HepG2 (cell line): ENCODE results near the gene PMAIP1. TPM values are rescaled to one million over a fixed set of nuclear protein-coding genes. Genes with fewer than 3 reads are reported as not detected.
A peak's percentile ranks its signal among the peaks of the same experiment; 100 is the strongest.

Experiments used
- ATAC-seq: fragments of 200-7000 bp; cut with Tn5 transposase; 3 replicates; pipeline ENCODE4 v1.9.1; 2020; ENCODE audit warnings: mild to moderate bottlenecking, moderate library complexity
- BruUV-seq: library from RNA; stranded (reverse); fragments of 400-500 nt; replicated peaks from 2 replicates; lab custom pipeline; 2021; lab: Mats Ljungman, UMichigan
- CTCF ChIA-PET: fragments of 300-600 bp; formaldehyde crosslinking; extraction: SDS; loops from one replicate; lab custom pipeline; 2021; ENCODE audit warnings: low total read pairs, inconsistent platforms, low intra/inter-chr PET ratio; lab: Yijun Ruan, JAX
- POLR2A ChIA-PET: fragments of 350-600 bp; sonication (Branson Sonifier 250); formaldehyde crosslinking; loops from one replicate; lab custom pipeline; 2020; ENCODE audit warnings: antibody characterized with exemption, inconsistent platforms; lab: Yijun Ruan, JAX
- DNase-seq: peaks from one replicate; pipeline ENCODE4 v3.0.0-alpha.2; 2015; ENCODE audit warnings: low spot score
- FAIRE-seq: peaks from 3 replicates; lab custom pipeline; 2011; peaks lifted over from hg19 to GRCh38; lab: Jason Lieb, UNC
- H2AFZ ChIP-seq: one replicate; pipeline ENCODE4 v1.6.1; 2011; ENCODE audit warnings: low read length, inconsistent platforms
- H3K27ac ChIP-seq: fragments of 300-600 bp; 3 replicates; pipeline ENCODE4 v1.8.0; 2011; ENCODE audit warnings: mixed run types, mild to moderate bottlenecking, mixed read lengths, low read length, inconsistent platforms; ENCODE audit not compliant: insufficient read depth; ENCODE audit errors: extremely low read length
- H3K27me3 ChIP-seq, 2 experiments: fragments of 200-600 bp in 1 of 2; 2 replicates in 1 of 2; 3 replicates in 1 of 2; pipeline versions ENCODE4 v1.6.0 to v1.8.0; 2011; ENCODE audit warnings: low read length in 2 of 2, mild to moderate bottlenecking in 2 of 2, moderate library complexity in 2 of 2, inconsistent platforms in 1 of 2; ENCODE audit not compliant: insufficient read depth in 2 of 2, control insufficient read depth in 1 of 2
- H3K36me3 ChIP-seq, 2 experiments: fragments of 200-600 bp in 1 of 2; replicated peaks in 1 of 2; 2 replicates in 1 of 2; 3 replicates in 1 of 2; pipeline versions ENCODE4 v1.5.1 to v1.8.0; 2011; ENCODE audit warnings: low read length in 2 of 2, inconsistent platforms in 1 of 2; ENCODE audit not compliant: insufficient read depth in 2 of 2, control insufficient read depth in 1 of 2
- H3K4me1 ChIP-seq: 2 replicates; pipeline ENCODE4 v1.5.1; 2012; ENCODE audit warnings: low read length, inconsistent platforms; ENCODE audit not compliant: insufficient read depth
- H3K4me2 ChIP-seq: 2 replicates; pipeline ENCODE4 v1.6.0; 2011; ENCODE audit warnings: low read depth, low read length, inconsistent platforms
- H3K4me3 ChIP-seq, 3 experiments: fragments of 200-600 bp in 1 of 3; sonication (generic), shearing (Covaris generic) in 1 of 3; replicated peaks in 1 of 3; 2 replicates each; pipeline ENCODE4 v1.5.1; 2011 to 2016; ENCODE audit warnings: low read length in 3 of 3, inconsistent platforms in 2 of 3, low read depth in 2 of 3, mild to moderate bottlenecking in 2 of 3, control low read depth in 1 of 3, mixed read lengths in 1 of 3; ENCODE audit not compliant: insufficient read depth in 1 of 3
- H3K79me2 ChIP-seq: one replicate; pipeline ENCODE4 v1.6.1; 2011; ENCODE audit warnings: low read length, inconsistent platforms; ENCODE audit not compliant: insufficient read depth
- H3K9ac ChIP-seq: 2 replicates; pipeline ENCODE4 v1.6.0; 2011; ENCODE audit warnings: mild to moderate bottlenecking, low read depth, low read length, inconsistent platforms; ENCODE audit not compliant: insufficient read depth
- H3K9me3 ChIP-seq: 2 replicates; pipeline ENCODE4 v1.5.1; 2012; ENCODE audit warnings: mild to moderate bottlenecking, low read length
- H4K20me1 ChIP-seq: 2 replicates; pipeline ENCODE4 v1.6.0; 2011; ENCODE audit warnings: inconsistent platforms, mild to moderate bottlenecking, low read length, moderate library complexity; ENCODE audit not compliant: insufficient read depth
- ATF4 ChIP-seq, 2 experiments: fragments of 450-650 bp in 1 of 2; sonication (generic) in 1 of 2; formaldehyde crosslinking; IDR thresholded peaks; 2 replicates each; pipeline versions ENCODE4 v1.5.0 to v1.8.0; 2020 to 2022; ENCODE audit warnings: mild to moderate bottlenecking in 1 of 2, missing genetic modification reagents in 1 of 2
- HDAC2 ChIP-seq: sonication (generic); formaldehyde crosslinking; IDR thresholded peaks from 2 replicates; pipeline ENCODE4 v1.4.0; 2020; ENCODE audit warnings: missing genetic modification reagents
- ONECUT2 ChIP-seq: sonication (generic); formaldehyde crosslinking; IDR thresholded peaks from 2 replicates; pipeline ENCODE4 v1.4.0; 2020; ENCODE audit warnings: missing genetic modification reagents
- UBTF ChIP-seq: sonication (generic); formaldehyde crosslinking; IDR thresholded peaks from 2 replicates; pipeline ENCODE4 v1.4.0; 2020; ENCODE audit warnings: mild to moderate bottlenecking, missing genetic modification reagents
- ZBTB49 ChIP-seq: sonication (generic); formaldehyde crosslinking; IDR thresholded peaks from 2 replicates; pipeline ENCODE4 v1.4.0; 2020; ENCODE audit warnings: missing genetic modification reagents, borderline replicate concordance
- ZNF251 ChIP-seq: sonication (generic); formaldehyde crosslinking; IDR thresholded peaks from 2 replicates; pipeline ENCODE4 v1.9.0; 2021; ENCODE audit warnings: mild to moderate bottlenecking, missing genetic modification reagents
- ZNF687 ChIP-seq: sonication (generic); formaldehyde crosslinking; IDR thresholded peaks from 2 replicates; pipeline ENCODE4 v1.5.1; 2020; ENCODE audit warnings: mild to moderate bottlenecking, missing genetic modification reagents, moderate library complexity
- ZNF7 ChIP-seq: IDR thresholded peaks from 2 replicates; pipeline ENCODE4 v1.6.1; 2016; ENCODE audit warnings: missing biosample characterization, missing genetic modification reagents
- WGBS: methylation state at CpG from one replicate; pipeline ENCODE4 v1.1.6; 2017; ENCODE audit warnings: low lambda C conversion rate; 5-methylcytosine and 5-hydroxymethylcytosine counted together
- in situ Hi-C: cut with HindIII; loops from 2 replicates; pipeline ENCODE4 v1.10.0; 2017; ENCODE audit warnings: low pct_unique_long_range_greater_than_20kb; ENCODE audit not compliant: extremely low pct_ligation_motif_present
- intact Hi-C: fragments of 100-400 bp; cut with micrococcal nuclease; formaldehyde crosslinking; loops from one replicate; pipeline ENCODE4 v1.10.0; 2022; ENCODE audit not compliant: unreplicated experiment
- polyA plus RNA-seq, 8 experiments: library from polyadenylated mRNA; depleted of rRNA in 3 of 8; stranded (reverse) in 7 of 8; unstranded in 1 of 8; fragments of >200 nt; fragmentation: Illumina TruSeq in 4 of 8; extraction: Trizol in 4 of 8; gene quantifications; 2 replicates each; pipeline versions ENCODE4 v1.2.1 to v1.2.3, GENCODE V29; 2011 to 2016; ENCODE audit warnings: low read depth in 4 of 8, missing spikeins in 1 of 8, mixed read lengths in 1 of 8; ENCODE audit not compliant: insufficient read depth in 1 of 8
- total RNA-seq, 5 experiments: library from RNA; depleted of rRNA; stranded (reverse); fragments of >200 nt; fragmentation: Illumina TruSeq; extraction: Trizol; gene quantifications; 2 replicates each; pipeline ENCODE4 v1.2.3, GENCODE V29; 2016; ENCODE audit warnings: low read depth in 1 of 5

The PMAIP1 gene
- total and polyA plus RNA-seq, 2 of the 13 experiments (the other 11 are each of a cell fraction or from before 2014, with no cell fraction given), result 1.5 to 1.7 TPM

- no peak for TF ChIP-seq ZBTB49 (CRISPR knock-in tag)
Observed at GRCh38 chr18:59898609-59899297, 1.0 kb upstream of the PMAIP1 start (continued).

GRCh38 chr18:59900222-59901128 lies 679 bp downstream of the PMAIP1 start:
- Histone ChIP-seq H3K27me3 (0 out of 5 replicates have a peak, but pooled peaks cover 0 to under 1% of the 10 kb centered on the region in 2 experiments), H3K4me2 (peak overlapping the region; percentile 60), H2AFZ (no peak overlapping the region), H3K9ac (peak overlapping the region; percentile 29; the same call in 1 of the 2 replicates), H3K36me3 (no peaks in the 10 kb centered on the region), H3K9me3 (no peaks in the 10 kb centered on the region), H3K4me3 (peak overlapping the region; percentile 45 to 71 (median 64); a peak in 5 of 6 replicates), H3K79me2 (no peaks in the 10 kb centered on the region), H4K20me1 (no peaks in the 10 kb centered on the region), H3K27ac (no peak overlapping the region), H3K4me1 (no peaks in the 10 kb centered on the region)
- ATAC-seq (peak; percentile 67), FAIRE-seq (no peak), DNase-seq (no peak)
- intact Hi-C loops, result no loop called here
- BruUV-seq, result no TSS peak
- in situ Hi-C loops, result no loop called here
- TF ChIP-seq UBTF (CRISPR knock-in tag), result peak; percentile 13; the same call in 1 of the 2 replicates
- peak in 1 of 2 experiments; percentile 80; a peak in 1 of 4 replicates for TF ChIP-seq ATF4 (CRISPR knock-in tag; IDR thresholded peaks at IDR 0.05)
- no peak for TF ChIP-seq ZNF251
- peak; percentile 68 for TF ChIP-seq ZNF7 (CRISPR knock-in tag)
- peak; percentile 0; the same call in 1 of the 2 replicates for TF ChIP-seq ZNF687
- TF ChIP-seq HDAC2, result no peak
- TF ChIP-seq ONECUT2, result 0 out of 2 replicates have a peak, but pooled peaks have one; percentile 35
- 40% methylated on average over 28 of the region's 51 CpGs for WGBS
- ChIA-PET CTCF (no interaction called here), POLR2A (interaction anchor here (1.6 kb wide), 1 partner anchor 18 kb away, joined by 9 read pairs; no protein-coding TSS in a partner anchor)
